ENCODE results near the gene SMIM32.

- no peak for TF ChIP-seq POLR2A (IDR thresholded peaks at IDR 0.05; ENCODE audit: low read depth, low read length)
- TF ChIP-seq CTCF (IDR thresholded peaks at IDR 0.05; ENCODE audit: extremely low read depth in 1 of 2, insufficient read depth in 1 of 2, low read depth in 1 of 2, low read length in 2 of 2): no peak
- TF ChIP-seq POLR2AphosphoS5 (IDR thresholded peaks at IDR 0.05; ENCODE audit: insufficient read depth, low read depth, low read length): no peak
- TF ChIP-seq MYC (IDR thresholded peaks at IDR 0.05; ENCODE audit: low read depth, low read length): no peak
- TF ChIP-seq EZH2 (IDR thresholded peaks at IDR 0.05; ENCODE audit: borderline replicate concordance, low read depth, low read length, severe bottlenecking): no peak
These were observed 16.5 kb upstream of the SMIM32 start for GRCh38 chr5:136209346-136209910.

Data from endothelial cell of umbilical vein (primary cell).